HG03520 (cell line): ENCODE results near the gene TAPT1.
A peak's percentile ranks its signal among the peaks of the same experiment; 100 is the strongest.
"Not testable (repeated sequence)": the region's sequence is repeated elsewhere in the genome, so short reads cannot be mapped to it uniquely, and the experiment has no call there.

Experiments
- ATAC-seq: cut with Tn5 transposase; IDR thresholded peaks from one replicate; pipeline ENCODE4 v1.9.1; 2021; ENCODE audit warnings: mild to moderate bottlenecking, moderate library complexity; ENCODE audit not compliant: unreplicated experiment

Gene TAPT1, protein sequence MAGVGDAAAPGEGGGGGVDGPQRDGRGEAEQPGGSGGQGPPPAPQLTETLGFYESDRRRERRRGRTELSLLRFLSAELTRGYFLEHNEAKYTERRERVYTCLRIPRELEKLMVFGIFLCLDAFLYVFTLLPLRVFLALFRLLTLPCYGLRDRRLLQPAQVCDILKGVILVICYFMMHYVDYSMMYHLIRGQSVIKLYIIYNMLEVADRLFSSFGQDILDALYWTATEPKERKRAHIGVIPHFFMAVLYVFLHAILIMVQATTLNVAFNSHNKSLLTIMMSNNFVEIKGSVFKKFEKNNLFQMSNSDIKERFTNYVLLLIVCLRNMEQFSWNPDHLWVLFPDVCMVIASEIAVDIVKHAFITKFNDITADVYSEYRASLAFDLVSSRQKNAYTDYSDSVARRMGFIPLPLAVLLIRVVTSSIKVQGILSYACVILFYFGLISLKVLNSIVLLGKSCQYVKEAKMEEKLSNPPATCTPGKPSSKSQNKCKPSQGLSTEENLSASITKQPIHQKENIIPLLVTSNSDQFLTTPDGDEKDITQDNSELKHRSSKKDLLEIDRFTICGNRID

DNA sequence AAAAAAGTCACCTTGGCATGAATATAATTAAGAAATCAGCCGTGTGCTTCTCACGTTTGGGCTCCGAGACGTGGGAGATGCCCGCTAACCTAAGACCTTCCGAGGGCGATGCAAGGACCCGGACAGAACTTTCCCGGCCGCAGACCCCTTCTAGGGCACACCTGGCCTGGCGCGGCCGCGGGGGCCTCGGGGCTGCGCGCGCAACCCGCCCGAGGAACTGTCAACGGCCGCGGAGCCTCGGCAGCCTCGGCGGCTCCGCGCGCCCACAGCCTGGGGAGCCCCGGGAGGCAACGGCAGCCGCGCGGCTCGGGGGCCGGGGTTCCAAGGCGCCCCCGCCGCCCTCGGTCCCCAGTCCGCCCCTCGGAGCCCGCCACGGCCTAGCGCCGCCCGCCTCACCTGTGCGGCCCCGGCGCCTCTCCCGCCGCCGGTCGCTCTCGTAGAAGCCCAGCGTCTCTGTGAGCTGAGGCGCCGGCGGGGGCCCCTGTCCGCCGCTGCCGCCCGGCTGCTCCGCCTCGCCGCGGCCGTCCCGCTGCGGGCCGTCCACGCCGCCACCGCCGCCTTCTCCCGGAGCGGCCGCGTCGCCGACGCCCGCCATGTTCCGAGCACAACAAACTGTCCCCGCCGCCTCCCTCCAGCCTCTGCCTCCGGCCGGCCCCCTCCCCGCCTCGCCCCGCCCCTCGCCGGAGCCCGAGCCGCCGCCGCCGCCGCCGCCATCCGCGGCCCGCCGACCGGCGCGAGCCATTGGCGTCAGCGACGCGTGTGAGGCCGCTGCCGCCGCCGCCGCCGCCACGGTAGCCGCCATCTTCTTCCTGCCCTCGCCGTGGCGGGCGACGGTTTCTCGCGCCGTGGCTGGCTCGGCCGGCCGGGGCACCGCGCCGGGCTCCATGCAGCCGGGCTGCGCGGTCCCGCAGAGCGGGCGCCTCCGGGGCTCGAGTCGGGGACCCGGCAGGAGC lies at the start of gene TAPT1:
TAPT1 (minus strand) TSS at position 609 of the 953 bp plus-strand sequence; CDS start at position 595, 14 bp downstream.
- ATAC-seq, result peak; percentile 57

DNA sequence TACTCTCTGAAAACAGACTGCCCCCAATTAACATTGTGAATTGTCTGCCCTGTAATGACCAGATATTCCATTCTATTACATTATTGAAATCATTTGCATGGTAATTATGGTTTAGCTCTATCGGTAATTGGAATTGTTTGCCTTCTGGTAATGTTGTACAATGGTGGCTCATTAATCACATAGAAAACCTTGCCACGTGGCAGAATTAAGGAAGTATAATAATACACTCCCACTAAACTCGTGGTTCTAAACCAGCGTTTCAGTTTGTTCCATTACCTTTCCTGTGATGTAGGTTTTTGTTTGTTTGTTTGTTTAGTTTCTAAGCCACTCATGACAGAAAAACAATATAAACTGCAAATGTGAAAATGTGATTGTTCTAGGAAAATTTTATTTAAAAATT lies 45.1 kb upstream of the TAPT1 start:
- ATAC-seq, result no peak

DNA sequence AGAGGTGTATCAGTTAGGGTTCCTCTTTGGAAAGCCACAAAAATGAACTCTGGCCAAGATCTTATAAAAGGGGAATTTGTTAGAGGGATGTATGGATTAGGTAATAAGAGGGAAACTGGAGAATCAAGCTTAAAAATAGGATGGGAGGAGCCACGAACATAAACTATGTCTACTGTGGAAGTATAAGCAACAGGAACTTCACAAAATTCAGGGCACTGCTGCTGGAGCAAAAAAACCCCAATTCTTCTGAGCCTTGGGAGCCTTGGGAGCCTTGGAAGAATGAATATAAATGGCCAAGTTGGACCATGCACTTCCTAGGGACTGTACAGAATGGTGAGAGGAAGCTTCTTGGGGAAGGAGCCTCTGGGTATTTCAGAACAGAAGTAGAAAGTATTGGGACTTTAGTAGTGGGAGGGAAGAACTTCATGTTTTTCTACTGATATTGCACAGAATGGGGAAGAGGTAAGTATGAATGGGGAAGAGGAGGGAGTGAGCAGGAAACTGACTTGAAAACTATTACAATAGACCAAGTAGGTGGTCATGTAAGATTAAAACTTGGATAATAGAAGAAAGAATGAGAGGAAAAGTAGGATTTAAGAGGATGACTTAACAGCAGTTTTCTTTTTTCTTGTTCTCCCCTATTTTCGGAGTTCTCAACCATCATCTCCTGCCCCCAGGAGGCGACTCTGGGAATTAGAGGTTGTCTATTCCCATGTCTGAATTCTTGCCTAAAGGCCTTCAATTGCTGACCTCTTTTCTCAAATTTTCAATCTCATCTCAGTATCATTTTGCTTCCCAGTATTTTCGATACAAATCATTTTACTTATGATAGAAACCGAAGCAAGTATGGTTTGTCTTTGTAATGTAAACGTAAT lies 44.4 kb upstream of the TAPT1 start:
- ATAC-seq, result no peak

DNA sequence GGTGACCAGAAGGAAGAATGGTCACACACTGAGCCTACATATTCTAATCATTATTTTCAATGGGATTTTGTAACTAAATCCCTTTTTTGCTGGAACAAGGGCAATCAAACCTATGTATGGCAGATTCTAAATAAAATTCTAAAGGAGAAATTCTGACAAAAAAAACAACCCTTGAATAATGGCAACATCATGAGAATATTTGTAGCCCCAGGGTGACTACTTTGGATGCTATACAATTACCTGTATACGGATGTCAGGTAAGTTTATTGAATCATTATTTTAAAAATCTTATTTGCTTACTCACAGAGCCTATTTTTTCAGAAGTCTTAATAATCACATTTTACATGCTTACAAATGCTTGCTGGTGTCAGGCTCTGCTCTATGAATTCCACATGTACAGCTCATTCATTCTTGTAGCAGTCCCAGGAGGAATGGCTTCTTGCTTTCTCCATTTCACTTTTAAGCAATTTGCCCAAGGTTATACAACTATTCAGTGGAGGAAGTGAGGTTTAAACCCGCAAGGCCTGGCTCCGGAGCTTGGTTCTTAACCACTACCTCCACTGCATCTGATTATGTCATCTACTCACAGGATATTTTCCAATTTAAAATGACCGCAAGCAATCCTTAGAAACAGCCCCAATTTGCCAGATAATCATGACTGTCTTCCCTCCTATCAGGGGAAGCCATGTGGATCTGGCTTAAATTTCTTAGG lies 43.6 kb upstream of the TAPT1 start:
- not testable (repeated sequence) for ATAC-seq

DNA sequence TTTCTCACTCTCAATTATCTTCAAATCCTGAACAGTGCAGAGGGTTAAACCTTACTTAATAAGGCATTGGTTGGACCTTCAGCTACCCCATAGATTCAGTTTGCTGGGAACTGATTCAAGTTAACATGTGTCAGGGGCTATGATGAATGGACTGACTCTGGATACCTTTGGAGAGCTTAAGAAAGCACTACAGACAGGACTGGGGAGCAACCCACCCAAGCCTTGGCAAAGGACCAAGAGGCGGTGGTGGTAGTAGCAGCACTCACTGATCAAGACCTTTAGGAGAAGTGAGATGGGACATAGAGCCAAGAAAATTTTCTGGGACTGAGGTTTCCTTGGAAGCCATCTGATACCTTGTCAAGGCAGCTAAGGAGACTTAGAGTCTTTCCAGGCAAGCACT lies 43.0 kb upstream of the TAPT1 start:
- no peak for ATAC-seq

DNA sequence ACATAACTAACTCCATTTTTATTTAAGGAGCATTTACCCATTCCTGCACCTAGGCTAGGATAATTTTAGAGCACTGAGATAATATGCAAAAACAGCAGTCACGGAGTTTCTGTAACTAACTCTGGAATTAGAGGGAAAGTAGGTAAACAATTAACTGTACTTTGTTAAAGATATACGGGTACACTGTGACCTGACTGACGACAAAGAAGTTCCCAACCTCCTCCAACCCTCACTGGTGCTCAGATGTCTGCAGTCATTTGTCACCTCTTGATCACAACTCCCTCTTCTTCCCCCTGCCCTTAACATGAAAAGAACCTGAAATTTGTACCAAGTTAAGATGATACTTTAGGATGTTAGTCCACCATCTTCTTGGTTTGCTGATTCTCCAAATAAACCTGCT lies 42.0 kb upstream of the TAPT1 start:
- no peak for ATAC-seq

DNA sequence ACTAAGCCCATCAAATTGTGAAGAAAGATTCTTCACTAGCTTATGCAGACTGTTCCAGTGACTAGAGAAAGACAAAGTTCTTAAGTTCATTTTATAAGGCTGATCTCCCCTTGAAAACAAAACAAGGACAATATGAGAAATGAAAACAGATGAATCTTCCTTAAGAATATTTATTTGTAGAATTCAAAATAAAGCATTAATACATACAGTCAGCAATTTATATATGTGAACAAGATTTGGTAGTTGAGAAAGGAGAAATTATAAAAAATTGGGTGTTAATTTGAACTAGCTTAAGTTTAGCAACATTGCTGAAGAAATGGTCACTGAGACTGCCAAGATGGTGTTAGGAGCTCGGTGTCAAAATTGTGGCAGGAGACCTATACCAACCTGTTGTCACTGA lies 41.4 kb upstream of the TAPT1 start:
- ATAC-seq, result no peak

DNA sequence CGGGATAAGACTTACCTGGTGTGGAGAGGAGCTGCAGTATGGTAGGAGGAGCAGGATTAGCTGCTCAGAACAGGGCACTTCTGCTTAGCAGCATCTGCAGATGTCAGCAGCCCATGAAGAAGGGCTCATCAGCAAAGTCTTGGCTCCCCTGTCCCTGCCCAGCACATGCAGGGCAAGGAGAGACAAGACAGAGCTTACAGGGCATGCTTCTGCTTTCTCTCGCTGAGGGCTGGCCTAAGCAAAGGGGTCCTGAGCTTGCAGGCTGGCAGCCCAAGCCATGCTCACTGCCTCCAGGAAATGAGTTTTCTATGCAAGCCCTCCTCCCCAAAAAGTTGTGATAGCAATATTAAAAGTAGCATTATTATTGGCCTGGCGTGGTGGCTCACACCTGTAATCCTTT lies 39.5 kb upstream of the TAPT1 start:
- no peak for ATAC-seq

DNA sequence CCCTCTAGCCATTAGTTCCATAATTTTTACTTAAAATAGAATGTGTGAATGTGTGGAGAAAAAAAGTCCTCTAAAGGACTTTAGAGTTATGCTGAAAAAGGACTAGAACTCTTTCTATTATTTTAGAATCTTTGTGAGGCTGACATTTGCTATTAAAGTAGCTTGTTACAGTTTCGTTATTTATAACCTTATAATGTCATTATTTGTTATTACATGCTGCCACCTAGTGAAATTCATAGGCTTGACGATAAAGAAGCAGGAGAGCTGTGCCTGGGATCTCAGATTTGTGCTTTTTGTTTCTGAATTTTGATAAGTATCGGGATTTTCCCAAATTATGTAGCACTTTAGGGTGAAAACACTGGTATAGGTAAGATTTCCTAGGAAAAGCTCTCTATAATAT lies 38.5 kb upstream of the TAPT1 start:
- peak; percentile 65 for ATAC-seq

DNA sequence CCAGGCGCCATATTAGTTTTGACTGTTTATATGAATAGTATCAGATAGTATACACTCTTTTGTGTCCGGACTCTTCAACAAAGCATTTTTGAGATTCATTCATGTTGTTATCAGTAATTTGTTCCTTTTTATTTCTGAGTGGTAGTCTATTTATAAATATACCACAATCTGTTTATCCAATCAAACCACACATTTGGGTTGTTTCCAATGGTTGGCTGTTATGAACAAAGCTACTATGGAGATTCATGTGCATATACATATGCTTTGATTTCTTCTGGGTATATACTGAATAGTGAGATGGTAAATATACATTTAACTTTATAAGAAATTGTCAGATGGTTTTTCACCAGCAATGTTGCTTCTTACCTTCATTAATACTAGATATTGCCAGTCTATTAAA lies 36.8 kb upstream of the TAPT1 start:
- no peak for ATAC-seq

DNA sequence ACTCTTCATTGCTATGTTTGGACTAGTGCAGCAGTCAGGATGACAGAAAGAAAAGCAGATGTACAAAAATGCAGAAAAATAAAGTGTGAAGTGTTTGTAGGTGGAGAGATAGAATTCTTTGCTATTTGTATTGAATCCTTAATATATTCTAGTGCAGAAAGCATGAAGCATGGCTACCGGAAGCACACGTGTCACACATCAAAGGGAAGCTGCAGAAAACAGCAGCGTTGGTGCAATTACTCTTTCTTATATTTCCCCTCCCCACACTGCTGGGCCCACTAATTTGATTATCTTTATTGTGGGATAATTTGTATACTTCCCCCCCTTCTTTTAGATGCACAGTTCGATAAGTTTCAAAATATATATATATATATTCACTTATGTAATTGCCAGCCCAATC lies 35.9 kb upstream of the TAPT1 start:
- no peak for ATAC-seq

DNA sequence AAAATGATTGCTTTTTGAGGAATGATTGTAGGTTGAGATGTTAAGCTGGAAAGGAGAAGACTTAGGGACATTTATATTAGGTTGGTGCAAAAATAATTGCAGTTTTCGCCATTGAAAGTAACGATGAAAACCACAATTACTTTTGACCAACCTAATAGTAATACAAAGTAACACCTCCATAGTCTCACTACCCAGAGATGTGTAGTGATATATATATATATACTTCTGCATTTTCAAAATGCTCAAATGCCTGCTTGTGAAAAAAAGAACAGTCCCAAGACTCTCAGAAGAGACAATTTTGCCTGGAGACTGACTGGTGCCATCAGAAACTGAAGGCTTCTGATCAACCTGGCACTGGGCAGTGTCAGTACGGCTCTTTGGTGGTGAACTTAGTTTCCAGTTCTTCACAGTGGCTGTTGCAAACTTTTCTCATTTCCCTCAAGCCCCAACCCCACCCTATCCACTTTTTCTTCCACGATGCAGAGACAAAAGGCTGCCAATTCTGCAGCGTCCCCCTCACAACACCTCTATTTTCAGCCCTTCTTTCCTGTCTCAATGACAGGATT lies 35.1 kb upstream of the TAPT1 start:
- no peak for ATAC-seq

DNA sequence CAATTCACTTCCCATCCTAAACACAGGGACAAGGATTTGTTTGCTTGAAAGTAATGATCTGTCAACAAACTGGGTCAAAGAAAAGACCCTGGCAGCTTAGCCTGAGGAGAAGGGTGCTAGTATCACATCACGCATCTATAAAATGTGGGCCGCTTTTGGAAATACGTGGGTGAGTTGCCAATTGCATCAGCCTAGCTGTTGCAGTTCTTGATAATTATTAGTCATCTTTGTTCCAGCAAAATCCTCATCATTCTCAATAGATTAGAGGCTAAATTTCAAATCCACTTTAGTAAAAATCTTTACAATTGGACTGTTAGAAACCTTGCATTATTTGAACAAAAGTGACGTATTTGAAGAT lies 33.6 kb upstream of the TAPT1 start:
- ATAC-seq, result no peak

DNA sequence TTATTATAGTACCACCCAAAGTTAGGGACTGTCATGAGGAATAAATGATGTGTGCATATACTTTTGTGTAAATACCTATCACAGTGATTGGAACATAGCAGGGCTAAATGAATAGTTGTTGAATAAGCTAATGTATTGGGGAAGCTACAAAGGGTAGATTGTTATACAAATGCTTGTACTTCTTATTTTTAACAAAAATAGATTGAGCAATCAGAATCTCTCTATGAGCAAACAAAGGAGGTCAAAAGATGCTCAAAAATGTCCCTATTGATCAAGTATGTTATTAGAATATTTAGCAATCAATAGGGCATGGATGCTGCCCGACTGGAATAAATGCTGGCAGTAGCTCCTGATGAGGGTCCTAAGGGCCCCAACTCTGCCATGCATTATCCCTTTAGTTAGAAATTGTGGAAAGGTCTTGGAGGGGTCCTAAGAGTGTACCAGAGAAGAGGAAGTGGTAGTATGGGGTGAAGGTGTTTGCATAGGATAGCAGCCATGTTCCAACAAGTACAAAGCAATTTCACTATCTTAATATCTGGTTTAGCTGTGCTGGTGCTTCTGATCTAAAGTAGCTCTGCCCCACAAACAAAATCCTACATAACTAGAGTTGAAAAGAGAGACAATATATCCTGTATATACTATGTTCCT lies 33.1 kb upstream of the TAPT1 start:
- ATAC-seq, result no peak

DNA sequence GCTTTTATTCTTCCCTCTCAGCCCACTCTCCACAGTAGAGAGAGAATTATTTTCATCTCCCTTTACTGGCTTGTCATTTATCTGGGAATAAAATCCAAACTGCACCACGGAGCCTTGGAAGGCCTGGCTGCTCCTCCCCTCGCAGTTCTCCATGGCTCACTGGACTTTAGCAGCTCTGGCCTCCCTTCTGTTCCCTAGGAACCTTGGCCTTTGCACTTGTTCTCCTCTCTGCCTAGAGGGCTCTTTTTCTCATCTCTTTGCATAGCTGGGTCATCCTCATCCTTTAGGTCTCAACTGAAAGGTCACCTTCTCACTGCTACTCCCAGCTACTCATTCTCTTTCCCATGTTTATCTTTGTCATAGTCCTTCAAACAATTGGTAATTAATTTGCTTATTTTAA lies 31.3 kb upstream of the TAPT1 start:
- ATAC-seq, result no peak

DNA sequence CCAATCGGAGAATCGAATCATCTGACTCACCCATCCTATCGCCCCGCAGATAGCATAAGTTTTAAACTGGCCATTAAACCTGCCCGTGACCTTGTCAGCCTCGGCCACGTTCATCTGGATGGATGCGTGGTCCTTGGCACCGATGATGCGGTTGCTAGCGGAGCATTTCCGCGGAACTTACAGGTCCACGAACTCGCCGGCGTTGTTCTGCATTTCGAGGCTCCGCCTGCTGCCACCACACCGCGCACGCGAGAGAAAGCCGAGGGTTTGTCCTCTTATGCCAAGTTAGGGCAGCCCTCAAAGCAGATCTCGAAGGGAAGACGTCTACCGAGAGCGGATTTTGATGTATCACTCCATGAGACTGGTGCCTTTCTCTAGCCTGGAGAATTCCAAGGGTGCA lies 30.1 kb upstream of the TAPT1 start:
- no peak for ATAC-seq

DNA sequence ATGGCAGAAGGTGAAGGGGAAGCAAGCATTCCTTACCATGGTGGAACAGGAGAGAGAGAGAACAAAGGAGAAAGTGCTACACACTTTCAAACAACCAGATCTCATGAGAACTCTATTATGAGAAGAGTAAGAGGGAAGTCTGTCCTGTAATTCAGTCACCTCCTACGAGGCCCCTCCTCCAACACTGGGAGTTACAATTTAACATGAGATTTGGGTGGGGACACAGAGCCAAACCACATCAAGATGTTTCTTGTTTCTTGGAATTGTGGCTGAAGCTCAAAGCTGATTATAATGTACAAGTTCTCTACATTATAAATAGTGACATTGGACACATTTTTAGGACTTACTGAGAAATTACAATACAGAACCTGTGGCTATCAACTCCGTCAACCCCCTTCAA lies 29.5 kb upstream of the TAPT1 start:
- ATAC-seq, result no peak

DNA sequence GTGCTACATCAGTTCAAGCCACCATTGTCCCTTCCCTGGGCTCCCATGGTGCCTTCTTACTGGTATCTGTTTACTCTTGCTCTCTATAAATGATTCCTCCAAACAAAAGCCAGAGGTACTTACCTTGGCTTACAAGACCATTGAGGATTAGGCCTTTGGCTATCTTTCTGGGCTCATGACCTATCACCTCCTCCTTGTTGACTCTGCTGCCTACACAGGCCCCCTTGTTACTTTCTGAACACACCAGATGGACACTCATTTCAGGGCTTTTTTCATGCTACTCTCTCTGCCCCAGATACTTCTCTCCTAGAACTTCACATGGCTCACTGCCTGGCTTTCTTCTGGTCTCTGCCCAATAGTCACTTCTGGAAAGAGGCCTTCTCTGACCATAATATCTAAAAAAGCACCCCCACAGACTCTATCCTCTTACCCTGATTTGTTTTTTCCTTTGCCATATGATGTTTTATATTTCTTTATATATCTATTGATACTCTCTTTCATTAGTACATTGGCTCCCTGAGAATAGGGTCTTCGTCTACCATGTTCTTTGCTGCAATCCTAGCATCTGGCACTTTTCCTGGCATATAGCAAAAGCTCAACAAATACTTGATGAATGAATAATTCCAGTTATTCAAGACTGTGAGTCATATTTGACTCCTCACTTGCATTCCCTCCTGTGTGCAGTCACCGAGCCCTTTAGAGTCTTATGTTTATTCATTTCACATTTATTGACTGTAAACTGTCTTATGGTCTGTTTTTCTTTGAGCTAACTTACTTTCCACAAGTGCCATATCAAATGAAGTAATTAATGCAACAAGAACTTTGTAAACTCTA lies 27.1 kb upstream of the TAPT1 start:
- ATAC-seq, result no peak
